HL-60 (cell line): ENCODE results near the gene GBP1.

Experiments
- DNase-seq, 2 experiments: peaks; one replicate each; pipeline ENCODE4 v3.0.0-alpha.2; 2010 to 2020; ENCODE audit warnings: low read depth in 1 of 2, low spot score in 1 of 2
- H3K27ac ChIP-seq: fragments of 250-450 bp; sonication (Bioruptor Pico); replicated peaks from 2 replicates; pipeline ENCODE4 v1.5.1; 2020; ENCODE audit warnings: mild to moderate bottlenecking, moderate library complexity
- H3K27me3 ChIP-seq: fragments of 250-450 bp; sonication (Bioruptor Pico); 2 replicates; pipeline ENCODE4 v1.5.1; 2021; ENCODE audit warnings: mild to moderate bottlenecking, moderate library complexity; ENCODE audit not compliant: insufficient read depth, poor library complexity, severe bottlenecking
- H3K4me3 ChIP-seq: replicated peaks from 2 replicates; pipeline ENCODE4 v1.5.1; 2011; ENCODE audit warnings: mild to moderate bottlenecking, control low read depth, low read length; ENCODE audit not compliant: insufficient read depth
- CTCF ChIP-seq: IDR thresholded peaks from one replicate; pipeline ENCODE4 v1.5.1; 2011; ENCODE audit warnings: low read length, control low read depth, inconsistent platforms; ENCODE audit not compliant: insufficient read depth
- GABPA ChIP-seq: IDR thresholded peaks from 2 replicates; pipeline ENCODE4 v1.6.1; 2012; ENCODE audit warnings: low read depth
- POLR2AphosphoS5 ChIP-seq: IDR thresholded peaks from 2 replicates; pipeline ENCODE4 v1.6.1; 2012; ENCODE audit warnings: low read depth
- REST ChIP-seq: IDR thresholded peaks from 2 replicates; pipeline ENCODE4 v1.6.1; 2012; ENCODE audit warnings: low read depth; ENCODE audit not compliant: insufficient replicate concordance
- SPI1 ChIP-seq: IDR thresholded peaks from 2 replicates; pipeline ENCODE4 v1.6.1; 2012; ENCODE audit warnings: low read depth, mild to moderate bottlenecking, borderline replicate concordance
- long read RNA-seq: library from polyadenylated mRNA; unstranded; transcript quantifications from one replicate; pipeline ENCODE4 v2.0.0, GENCODE V29; 2020

Gene GBP1
- long read RNA-seq = 0 reads

GRCh38 chr1:89065079-89065868 lies at the start of gene GBP1:
GBP1 (minus strand) TSS chr1:89065208; CDS start chr1:89063234, 1,974 bp downstream.
- H3K4me3 ChIP-seq = no peak within 1 kb of the TSS
- DNase-seq = no peak
- no peak for TF ChIP-seq GABPA
- no peak for TF ChIP-seq POLR2AphosphoS5
- TF ChIP-seq CTCF = no peak
- TF ChIP-seq SPI1 = no peak
- no peak for TF ChIP-seq REST
- no peak within 1 kb of the TSS for H3K27ac ChIP-seq
- no peaks in the 10 kb centered on the region for H3K27me3 ChIP-seq

GRCh38 chr1:89114662-89115061 lies 49.7 kb upstream of the GBP1 start:
- TF ChIP-seq POLR2AphosphoS5 = no peak
- no peak for TF ChIP-seq CTCF
- TF ChIP-seq GABPA = no peak
- no peak for TF ChIP-seq REST
- no peak for TF ChIP-seq SPI1
- DNase-seq = no peak
- Histone ChIP-seq H3K27ac (no peak overlapping the region), H3K4me3 (no peak overlapping the region), H3K27me3 (peaks cover 2% of the 10 kb centered on the region)

- H3K27ac ChIP-seq = no peak overlapping the region
- H3K4me3 ChIP-seq = no peak overlapping the region
- no peak for DNase-seq
- TF ChIP-seq POLR2AphosphoS5 = no peak
- no peak for TF ChIP-seq GABPA
- TF ChIP-seq SPI1 = no peak
- TF ChIP-seq CTCF = no peak
- no peak for TF ChIP-seq REST
- peaks cover 2% of the 10 kb centered on the region for H3K27me3 ChIP-seq
Observed at GRCh38 chr1:89112871-89113613, 48.0 kb upstream of the GBP1 start.
